NCI-H1694 treated with DMSO at 0.1 percent for 48 hours (cell line): ENCODE results near the gene CFC1B.
"Not testable (repeated sequence)": the region's sequence is repeated elsewhere in the genome, so short reads cannot be mapped to it uniquely, and the experiment has no call there.

Experiments used
- DNase-seq: peaks from one replicate; lab custom pipeline; 2025; lab: John Stamatoyannopoulos, UW

Gene CFC1B

DNA sequence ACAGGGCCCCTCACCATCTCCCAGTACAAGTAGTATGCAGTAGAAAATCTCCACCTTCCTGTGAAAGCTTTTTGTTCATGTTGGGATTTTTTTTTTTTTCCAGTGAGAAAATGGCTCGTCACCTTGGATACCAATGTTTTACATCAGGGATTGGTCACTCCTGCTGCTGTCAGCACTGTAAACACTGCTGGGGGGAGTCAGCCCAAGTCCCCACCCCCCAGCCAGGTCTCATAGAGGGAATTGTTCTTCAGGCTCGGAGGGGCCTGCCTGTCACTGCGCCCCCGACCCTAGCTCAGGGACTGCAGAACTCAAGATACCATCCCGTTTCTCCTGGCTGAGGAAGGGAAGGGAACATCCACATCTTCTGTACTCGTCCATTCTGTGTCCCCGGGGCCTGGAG is at the start of gene CFC1B:
CFC1B (plus strand) TSS at position 231 of the 400 bp plus-strand sequence. CDS start 263 bp downstream, outside the sequence.
- DNase-seq: not testable (repeated sequence)

GRCh38 chr2:130491073-130491472 is 29.9 kb upstream of the CFC1B start:
- not testable (repeated sequence) for DNase-seq

GRCh38 chr2:130509228-130509627 is 11.8 kb upstream of the CFC1B start, which contains the start of gene POTEI:
Gene POTEI, minus strand, starts transcription at chr2:130509328. Its CDS starts 93 bp downstream, at chr2:130509235.
- DNase-seq: not testable (repeated sequence)

DNA sequence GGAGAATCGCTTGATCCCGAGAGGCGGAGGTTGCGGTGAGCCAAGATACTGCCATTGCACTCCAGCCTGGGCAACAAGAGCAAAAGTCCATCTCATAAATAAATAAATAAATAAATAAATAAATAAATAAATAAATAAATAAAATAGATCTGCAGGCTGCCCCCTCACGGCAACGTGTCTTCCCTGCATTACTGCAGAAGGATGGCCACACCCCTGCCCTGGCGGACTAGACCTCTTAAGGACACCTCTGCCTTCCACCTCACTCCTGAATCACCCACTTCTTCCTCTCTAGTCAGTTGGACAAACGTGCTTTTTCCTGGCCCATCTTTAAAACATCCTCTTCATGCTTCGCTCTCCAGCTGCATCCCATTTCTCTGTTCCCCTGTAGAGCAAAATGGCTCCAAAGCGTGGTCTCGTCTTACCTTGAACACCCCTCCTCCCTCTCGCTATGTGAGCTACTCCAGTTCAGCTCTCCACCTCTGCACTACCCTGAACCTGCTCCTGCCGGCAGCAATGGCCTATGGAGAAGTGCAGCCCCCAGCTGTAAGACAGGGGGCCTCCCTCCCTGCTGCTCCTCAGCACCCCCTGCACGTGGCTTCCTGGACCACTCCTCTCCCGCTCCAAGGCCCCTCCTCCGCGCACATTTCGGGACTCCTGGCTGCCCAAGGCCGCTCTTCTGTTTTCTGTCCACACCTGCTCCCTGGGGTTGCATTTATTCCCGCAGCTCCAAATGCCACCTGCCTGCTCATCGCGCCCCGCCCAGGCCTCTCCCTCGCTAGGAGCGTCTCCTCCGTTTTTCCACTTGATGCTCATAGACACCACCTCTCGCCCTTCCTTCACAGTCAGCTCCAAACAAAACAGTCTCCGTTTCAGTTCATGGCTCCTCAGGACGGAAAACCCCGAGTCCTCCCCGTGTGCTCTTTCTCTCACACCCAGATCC is 9.9 kb upstream of the CFC1B start:
- DNase-seq: not testable (repeated sequence)

DNA sequence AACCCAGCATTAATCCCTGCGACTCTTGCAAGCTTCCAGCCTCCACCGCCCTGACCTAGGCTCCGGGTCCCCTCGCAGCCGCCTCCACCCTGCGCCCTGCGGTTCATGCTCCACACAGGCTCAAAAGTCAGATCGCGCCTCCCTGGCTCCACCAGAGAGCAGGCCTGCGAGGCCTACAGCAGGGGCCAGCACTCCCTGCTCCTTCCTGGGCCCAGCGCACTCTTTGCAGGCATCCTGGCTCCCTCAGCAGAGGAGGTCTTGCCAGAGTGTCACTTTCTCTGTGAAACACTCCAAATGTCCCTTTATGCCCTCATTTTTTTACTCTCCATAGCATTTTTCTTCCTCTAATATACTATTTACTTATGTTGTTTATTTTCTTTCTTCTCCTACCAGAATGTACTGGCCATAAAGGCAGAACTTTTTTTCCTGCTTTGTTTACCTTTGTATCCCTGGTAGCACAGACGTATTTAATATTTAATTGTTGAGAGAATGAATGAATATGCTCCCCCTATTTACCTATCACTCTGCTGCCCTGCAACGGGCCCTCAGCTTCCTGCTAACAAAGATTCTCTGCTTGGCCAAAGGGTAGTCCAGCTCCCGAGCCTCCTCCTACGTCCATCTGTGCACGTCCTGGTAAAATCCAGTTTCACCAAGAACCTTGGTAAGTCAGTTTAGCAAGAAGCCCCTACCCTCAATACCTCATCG is 9.1 kb upstream of the CFC1B start:
- DNase-seq: not testable (repeated sequence)

DNA sequence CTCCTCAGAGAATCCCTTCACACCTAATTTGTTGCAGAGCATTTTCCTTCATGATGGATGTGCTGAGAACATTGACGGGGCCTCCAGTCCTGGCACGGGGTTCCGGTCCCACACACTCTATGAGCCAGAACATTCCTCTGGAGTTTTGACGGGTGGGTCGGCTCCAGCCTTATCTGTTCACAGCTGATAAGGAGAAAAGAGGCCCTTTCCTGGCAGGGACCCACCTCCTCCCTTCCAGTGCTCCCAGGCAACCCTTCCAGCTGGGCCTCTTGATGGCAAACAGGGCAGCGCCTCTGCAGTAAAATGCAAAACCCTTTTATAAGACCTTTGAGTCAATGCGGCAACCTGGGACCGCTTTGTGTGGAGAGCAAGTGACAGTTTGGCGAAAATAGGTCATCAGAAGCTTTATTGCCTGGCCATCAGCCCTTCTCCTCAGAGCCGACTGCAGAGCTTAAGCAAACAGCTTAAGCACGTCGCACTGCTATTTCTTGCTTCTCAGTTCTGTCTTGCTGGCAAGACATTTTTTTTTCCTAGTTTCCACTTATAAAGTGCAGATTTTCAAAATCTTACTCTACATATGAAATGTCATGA is 2.4 kb upstream of the CFC1B start:
- not testable (repeated sequence) for DNase-seq

- not testable (repeated sequence) for DNase-seq
Measured at GRCh38 chr2:130522390-130522789, 1.4 kb downstream of the CFC1B start.

DNA sequence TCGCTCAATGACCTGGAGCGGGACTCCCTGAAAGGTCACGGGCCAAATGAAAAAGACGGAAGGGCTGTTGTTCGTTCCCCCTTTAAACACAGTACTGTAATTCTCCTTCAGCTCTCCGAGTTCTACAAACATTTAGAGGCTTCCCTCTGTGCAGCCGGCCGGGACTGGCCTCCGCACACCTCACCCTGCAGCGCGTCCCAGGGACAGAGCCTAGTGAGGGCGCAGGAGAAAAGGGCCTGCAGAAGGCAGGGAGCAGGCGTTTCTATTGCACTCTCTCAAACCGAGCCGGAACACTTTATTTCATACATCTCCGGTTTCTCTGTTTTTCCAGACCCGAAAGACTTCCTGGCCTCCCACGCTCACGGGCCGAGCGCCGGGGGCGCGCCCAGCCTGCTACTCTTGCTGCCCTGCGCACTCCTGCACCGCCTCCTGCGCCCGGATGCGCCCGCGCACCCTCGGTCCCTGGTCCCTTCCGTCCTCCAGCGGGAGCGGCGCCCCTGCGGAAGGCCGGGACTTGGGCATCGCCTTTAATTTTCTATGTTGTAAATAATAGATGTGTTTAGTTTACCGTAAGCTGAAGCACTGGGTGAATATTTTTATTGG is 6.4 kb downstream of the CFC1B start:
- not testable (repeated sequence) for DNase-seq

DNA sequence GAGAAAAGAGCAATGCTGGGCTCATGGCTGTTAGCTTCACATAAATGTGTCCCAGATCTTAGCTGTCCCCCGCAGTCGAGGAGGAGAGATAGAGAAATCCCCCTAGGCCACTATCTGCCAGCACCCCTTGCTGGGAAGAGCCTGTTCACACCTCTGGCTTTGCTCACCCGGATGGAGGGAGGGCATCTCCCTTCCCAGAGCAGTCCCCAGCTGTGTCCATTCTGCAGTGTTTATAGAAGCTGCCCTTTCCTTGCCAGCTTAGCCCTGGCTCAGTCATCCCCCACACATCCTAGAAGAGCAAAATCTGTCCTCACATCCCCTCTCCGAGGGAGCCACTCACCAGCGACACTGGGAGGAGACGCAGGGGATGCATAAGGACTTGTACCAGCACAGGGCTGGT is 8.5 kb downstream of the CFC1B start:
- DNase-seq: not testable (repeated sequence)

- not testable (repeated sequence) for DNase-seq
Measured at GRCh38 chr2:130530212-130530611, 9.2 kb downstream of the CFC1B start.

DNA sequence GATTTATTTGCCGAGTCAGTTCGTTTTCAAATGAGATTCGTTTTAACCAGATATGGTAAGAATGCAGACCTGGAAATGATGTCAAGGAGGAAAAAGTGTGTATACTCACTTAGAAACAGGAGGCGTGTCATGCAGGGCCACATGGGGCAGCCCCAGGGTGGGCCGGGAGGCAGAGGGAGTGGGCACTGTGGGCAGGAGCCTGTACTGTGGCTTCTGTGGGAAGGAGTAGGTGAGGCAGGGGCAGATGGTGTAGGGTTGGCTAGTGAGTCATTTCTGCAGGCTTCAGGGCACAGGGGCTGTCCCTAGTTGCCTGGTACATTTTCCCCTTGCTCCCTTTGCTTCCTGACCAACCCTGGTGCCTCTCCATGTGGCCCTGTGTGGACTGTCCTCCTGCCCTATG is 10.2 kb downstream of the CFC1B start:
- not testable (repeated sequence) for DNase-seq

DNA sequence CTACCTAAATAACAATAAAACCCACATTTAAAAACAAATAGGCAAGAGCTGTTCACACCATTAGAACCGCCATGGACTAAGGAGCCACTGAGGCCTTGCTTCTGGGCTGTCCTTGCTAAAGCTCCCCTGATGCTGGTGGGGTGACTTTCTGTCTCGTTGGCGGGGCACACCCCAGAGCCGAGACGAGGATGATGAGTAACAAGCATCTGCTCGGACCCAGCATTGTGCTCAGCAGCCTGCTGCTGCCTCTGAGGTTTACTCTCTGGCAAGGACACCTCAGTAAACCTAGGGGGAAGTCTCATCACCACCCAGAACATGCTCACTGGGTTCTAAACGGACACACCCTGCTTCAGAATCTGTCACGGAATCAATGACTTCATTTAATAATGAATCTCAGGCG is 10.7 kb downstream of the CFC1B start:
- not testable (repeated sequence) for DNase-seq

DNA sequence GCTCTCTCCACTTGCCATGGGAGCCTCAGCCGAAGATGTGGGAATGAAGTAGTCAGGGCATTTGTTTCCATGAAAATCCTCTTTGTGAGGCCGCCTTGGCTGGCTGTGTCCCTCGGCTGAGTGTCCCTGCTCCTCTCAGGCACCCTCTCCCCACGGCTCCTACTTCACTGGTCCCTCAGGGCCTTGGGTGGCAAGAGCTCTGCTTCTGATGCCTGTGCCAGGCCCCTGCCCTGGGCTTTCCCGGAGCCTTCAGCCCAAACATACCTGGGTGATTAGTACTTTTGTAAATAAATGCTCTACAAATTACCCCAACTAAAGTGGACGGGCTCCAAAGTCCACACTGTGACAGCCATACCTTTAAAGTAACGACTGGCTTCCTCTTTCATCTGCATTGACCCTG is 15.6 kb downstream of the CFC1B start:
- not testable (repeated sequence) for DNase-seq

DNA sequence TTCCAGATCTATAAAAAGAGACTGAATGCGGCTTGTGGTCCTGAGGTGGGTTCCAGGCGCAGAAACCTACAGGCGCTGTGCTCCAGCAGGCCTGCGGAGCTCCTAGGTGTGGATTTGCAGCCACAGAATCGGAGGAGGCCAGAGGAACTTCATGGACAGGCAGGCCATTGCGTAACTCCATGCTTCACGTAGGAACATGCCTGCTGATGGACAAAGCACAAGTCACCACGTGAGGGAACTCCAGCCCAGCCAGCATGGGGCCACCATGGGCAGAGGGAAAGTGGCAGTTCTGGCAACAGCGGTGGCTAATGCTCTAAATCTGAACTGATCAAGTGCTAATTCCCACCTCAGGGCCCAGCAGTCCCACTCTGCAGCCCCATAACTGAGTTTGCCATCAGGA is 17.2 kb downstream of the CFC1B start:
- DNase-seq: not testable (repeated sequence)

DNA sequence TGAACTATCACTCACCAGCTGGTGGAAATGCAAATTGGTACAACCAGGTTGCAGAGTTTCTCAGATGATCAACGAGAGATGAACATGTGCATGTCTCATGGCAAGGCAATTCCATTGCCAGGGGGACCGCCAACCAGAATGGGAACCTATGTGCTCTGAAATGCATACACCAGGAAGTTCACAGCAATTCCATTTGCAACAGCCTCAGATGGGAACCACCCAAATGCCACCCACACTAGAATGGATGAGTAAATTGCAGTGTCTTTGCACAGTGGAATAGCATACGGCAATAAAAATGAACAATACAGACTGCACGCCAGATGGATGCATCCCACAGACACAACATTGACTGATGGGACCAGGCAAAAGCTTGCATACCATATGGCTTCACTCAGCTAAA is 21.8 kb downstream of the CFC1B start:
- not testable (repeated sequence) for DNase-seq

- not testable (repeated sequence) for DNase-seq
Measured at GRCh38 chr2:130543785-130544528, 22.9 kb downstream of the CFC1B start.

DNA sequence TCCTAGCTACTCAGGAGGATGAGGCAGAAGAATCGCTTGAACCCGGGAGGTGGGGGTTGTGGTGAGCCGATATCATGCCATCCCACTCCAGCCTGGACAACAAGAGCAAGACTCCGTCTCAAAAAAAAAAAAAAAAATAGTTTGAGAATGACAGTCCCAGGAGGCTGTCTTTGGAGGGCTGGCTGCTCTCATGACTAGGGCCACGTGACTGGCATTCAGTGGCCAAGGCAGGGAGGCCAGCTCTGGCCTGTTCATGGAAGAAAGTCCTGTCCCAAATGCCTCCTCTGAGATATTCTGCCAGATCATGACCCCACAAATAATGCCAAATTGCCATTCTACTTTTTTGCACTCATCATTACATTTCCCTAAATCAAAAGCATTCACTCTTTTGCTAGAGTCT is 24.0 kb downstream of the CFC1B start:
- DNase-seq: not testable (repeated sequence)

DNA sequence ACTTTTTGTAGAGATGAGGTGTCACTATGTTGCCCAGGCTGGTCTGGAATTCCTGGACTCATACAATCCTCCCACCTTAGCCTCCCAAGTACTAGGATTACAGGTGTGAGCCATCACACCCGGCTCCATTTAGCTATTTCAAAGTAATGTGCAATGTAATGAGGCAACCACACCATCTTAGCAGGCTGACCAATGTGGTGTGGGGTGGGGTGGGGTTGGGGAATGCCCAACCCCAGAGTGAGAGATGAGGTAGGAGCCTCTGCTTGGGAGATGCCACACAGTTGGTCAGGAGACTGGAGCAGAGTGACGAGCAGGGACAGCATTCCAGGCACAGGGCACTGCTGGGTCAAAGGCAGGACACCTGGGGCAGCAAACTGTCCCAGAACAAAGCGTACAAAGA is 27.4 kb downstream of the CFC1B start:
- not testable (repeated sequence) for DNase-seq

- DNase-seq: not testable (repeated sequence)
Measured at GRCh38 chr2:130549475-130549874, 28.5 kb downstream of the CFC1B start.

GRCh38 chr2:130554178-130554577 is 33.2 kb downstream of the CFC1B start:
- not testable (repeated sequence) for DNase-seq

- DNase-seq: not testable (repeated sequence)
Measured at GRCh38 chr2:130556441-130556840, 35.4 kb downstream of the CFC1B start.
